B cell (primary cell): Measurements from ENCODE around the gene FCN1. TPM values are rescaled to one million over a fixed set of nuclear protein-coding genes. Genes with fewer than 3 reads are reported as not detected.
"Not testable (repeated sequence)": the region's sequence is repeated elsewhere in the genome, so short reads cannot be mapped to it uniquely, and the experiment has no call there.

Experiments used
- ATAC-seq: fragments of 200-7000 bp; cut with Tn5 transposase; one replicate; pipeline ENCODE4 v1.10.0; 2021; ENCODE audit warnings: low read depth, mild to moderate bottlenecking, moderate number of reproducible peaks, moderate library complexity
- CTCF ChIA-PET: fragments of 350-600 bp; sonication (Branson Sonifier 250); formaldehyde crosslinking; loops from one replicate; lab custom pipeline; 2021; ENCODE audit warnings: antibody characterized with exemption, inconsistent platforms; lab: Charles Lee
- POLR2A ChIA-PET: fragments of 350-600 bp; sonication (Branson Sonifier 250); formaldehyde crosslinking; loops from one replicate; lab custom pipeline; 2021; ENCODE audit warnings: antibody characterized with exemption; lab: Charles Lee
- DNase-seq: peaks from one replicate; pipeline ENCODE4 v3.0.0; 2013
- H2AFZ ChIP-seq: 2 replicates; pipeline ENCODE4 v1.6.1; 2012; ENCODE audit warnings: mild to moderate bottlenecking, low read depth, low read length; ENCODE audit not compliant: insufficient read depth, poor library complexity, severe bottlenecking
- H3K27ac ChIP-seq, 2 donors: 1 replicate in 1 of 2; 2 replicates in 1 of 2; pipeline ENCODE4 v1.5.1; 2012 to 2013; ENCODE audit warnings: low read length in 2 of 2, mild to moderate bottlenecking in 2 of 2, moderate library complexity in 1 of 2
- H3K27me3 ChIP-seq, 4 experiments: fragments of 200-600 bp in 1 of 4; sonication (generic) in 1 of 4; replicated peaks in 1 of 4; 1 replicate in 2 of 4; 2 replicates in 2 of 4; pipeline versions ENCODE4 v1.6.1 to v1.7.0; 2013 to 2016; ENCODE audit warnings: low read length in 3 of 4, mild to moderate bottlenecking in 2 of 4, mixed read lengths in 1 of 4, moderate library complexity in 1 of 4; ENCODE audit not compliant: insufficient read depth in 4 of 4, control insufficient read depth in 3 of 4; ENCODE audit errors: control extremely low read depth in 1 of 4
- H3K36me3 ChIP-seq, 2 experiments: replicated peaks in 1 of 2; 1 replicate in 1 of 2; 2 replicates in 1 of 2; pipeline versions ENCODE4 v1.6.1 to v1.7.1; 2013; ENCODE audit warnings: low read length in 1 of 2; ENCODE audit not compliant: insufficient read depth in 2 of 2, control insufficient read depth in 1 of 2; ENCODE audit errors: control extremely low read depth in 1 of 2, extremely low read depth in 1 of 2
- H3K4me1 ChIP-seq, 2 donors: fragments of 200-600 bp in 1 of 2; sonication (generic) in 1 of 2; 1 replicate in 1 of 2; 2 replicates in 1 of 2; pipeline versions ENCODE4 v1.5.1 to v1.6.1; 2013 to 2017; ENCODE audit warnings: low read length in 2 of 2; ENCODE audit not compliant: control insufficient read depth in 2 of 2, insufficient read depth in 2 of 2
- H3K4me2 ChIP-seq: replicated peaks from 2 replicates; pipeline ENCODE3; 2012; ENCODE audit warnings: mild to moderate bottlenecking, low read depth, low read length; ENCODE audit not compliant: poor library complexity, severe bottlenecking
- H3K4me3 ChIP-seq, 5 experiments: fragments of 200-600 bp in 1 of 5; sonication (generic) in 1 of 5; 1 replicate in 3 of 5; 2 replicates in 2 of 5; pipeline versions ENCODE4 v1.5.1 to v1.7.0; 2011 to 2016; ENCODE audit warnings: low read length in 4 of 5, mild to moderate bottlenecking in 4 of 5, low read depth in 2 of 5, control low read depth in 1 of 5, moderate library complexity in 1 of 5; ENCODE audit not compliant: insufficient read depth in 1 of 5; ENCODE audit errors: control extremely low read depth in 1 of 5, extremely low read depth in 1 of 5
- H3K79me2 ChIP-seq: fragments of 200-600 bp; sonication (generic); one replicate; pipeline ENCODE4 v1.6.0; 2016; ENCODE audit warnings: low read length; ENCODE audit not compliant: control insufficient read depth, insufficient read depth
- H3K9ac ChIP-seq: fragments of 200-600 bp; sonication (generic); 2 replicates; pipeline ENCODE4 v1.6.1; 2017; ENCODE audit warnings: mild to moderate bottlenecking, low read length, moderate library complexity
- H3K9me3 ChIP-seq, 3 donors: one replicate each; pipeline versions ENCODE4 v1.6.1 to v1.7.1; 2013; ENCODE audit warnings: low read length in 2 of 3; ENCODE audit not compliant: control insufficient read depth in 2 of 3, insufficient read depth in 1 of 3; ENCODE audit errors: control extremely low read depth in 1 of 3
- H4K20me1 ChIP-seq: 2 replicates; pipeline ENCODE4 v1.6.0; 2012; ENCODE audit warnings: mild to moderate bottlenecking, low read length; ENCODE audit not compliant: insufficient read depth, control insufficient read depth, poor library complexity, severe bottlenecking
- H3K27ac Mint-ChIP-seq: one replicate; pipeline ENCODE4 v1.8.0; 2021; ENCODE audit warnings: mixed read lengths
- H3K27me3 Mint-ChIP-seq: one replicate; pipeline ENCODE4 v1.8.0; 2021; ENCODE audit warnings: mixed read lengths
- H3K4me1 Mint-ChIP-seq: one replicate; pipeline ENCODE4 v1.8.0; 2021; ENCODE audit warnings: mixed read lengths
- H3K4me3 Mint-ChIP-seq: one replicate; pipeline ENCODE4 v1.8.0; 2021; ENCODE audit warnings: mixed read lengths
- H3K9me3 Mint-ChIP-seq: one replicate; pipeline ENCODE4 v1.8.0; 2022; ENCODE audit warnings: mixed read lengths; ENCODE audit not compliant: insufficient read depth
- CTCF ChIP-seq: fragments of 200-600 bp; IDR thresholded peaks from one replicate; pipeline ENCODE4 v1.8.0; 2022; ENCODE audit warnings: antibody characterized with exemption, mild to moderate bottlenecking
- EZH2 ChIP-seq: IDR thresholded peaks from 2 replicates; pipeline ENCODE4 v1.6.1; 2012; ENCODE audit warnings: borderline replicate concordance, low read depth, mild to moderate bottlenecking, moderate library complexity, low read length; ENCODE audit not compliant: insufficient read depth, poor library complexity, severe bottlenecking
- WGBS: methylation state at CpG from one replicate; pipeline ENCODE4 v1.1.5; 2013; ENCODE audit warnings: missing lambda C conversion rate; ENCODE audit not compliant: insufficient coverage; 5-methylcytosine and 5-hydroxymethylcytosine counted together
- intact Hi-C: fragments of 100-400 bp; cut with micrococcal nuclease; formaldehyde crosslinking; loops from one replicate; pipeline ENCODE4 v1.10.0; 2022
- polyA plus RNA-seq: library from polyadenylated mRNA; depleted of rRNA; stranded (reverse); fragments of >200 nt; gene quantifications from 2 replicates; pipeline ENCODE4 v1.2.3, GENCODE V29; 2012
- total RNA-seq, 2 donors: library from RNA; stranded (reverse); fragments of 120-200 nt in 1 of 2; gene quantifications; 1 replicate in 1 of 2; 2 replicates in 1 of 2; pipeline versions ENCODE4 v1.2.3 to v1.2.4, GENCODE V29; 2013 to 2022

FCN1 gene
- total and polyA plus RNA-seq, 2 donors (not counting 1 experiment from before 2014, with no cell fraction given): 2.2 to 20.6 TPM

GRCh38 chr9:134858051-134858841 is 59.5 kb downstream of the FCN1 start:
- no peaks in the 10 kb centered on the region for H3K4me1 ChIP-seq
- ChIA-PET CTCF (no interaction called here), POLR2A (no interaction called here)
- H3K9ac ChIP-seq: no peak overlapping the region
- TF ChIP-seq CTCF (no peak), EZH2 (no peak)
- H2AFZ ChIP-seq: no peak overlapping the region
- no peaks in the 10 kb centered on the region for H4K20me1 ChIP-seq
- H3K36me3 ChIP-seq: no peaks in the 10 kb centered on the region
- H3K79me2 ChIP-seq: no peaks in the 10 kb centered on the region
- DNase-seq: no peak
- H3K4me3 ChIP-seq: no peak overlapping the region
- Mint-ChIP-seq H3K27me3 (peaks cover 11% of the 10 kb centered on the region), H3K27ac (no peak overlapping the region), H3K4me1 (no peaks in the 10 kb centered on the region), H3K4me3 (no peak overlapping the region), H3K9me3 (peaks cover 6% of the 10 kb centered on the region)
- 66% methylated on average over 9 of the region's 11 CpGs for WGBS
- peaks cover 0 to 4% (median 0%) of the 10 kb centered on the region in 4 experiments for H3K27me3 ChIP-seq
- no peak overlapping the region for H3K27ac ChIP-seq
- no peak for ATAC-seq
- no peak overlapping the region for H3K4me2 ChIP-seq
- H3K9me3 ChIP-seq: peaks cover 0 to 6% (median 2%) of the 10 kb centered on the region in 3 donors
- intact Hi-C loops: no loop called here

- H3K27ac Mint-ChIP-seq, POLR2A ChIA-PET, H3K9ac ChIP-seq, DNase-seq, H3K79me2 ChIP-seq, H3K4me2 ChIP-seq, H2AFZ ChIP-seq, H3K4me3 ChIP-seq, H3K4me1 ChIP-seq, H3K4me3 Mint-ChIP-seq, H4K20me1 ChIP-seq, CTCF ChIA-PET, H3K36me3 ChIP-seq, H3K4me1 Mint-ChIP-seq, H3K27me3 ChIP-seq, H3K27ac ChIP-seq, H3K9me3 Mint-ChIP-seq, intact Hi-C loops, ATAC-seq: not testable (repeated sequence)
- WGBS: 100% methylated on average over 1 of the region's 2 CpGs
- H3K9me3 ChIP-seq: peaks cover 0 to 10% (median 2%) of the 10 kb centered on the region in 3 donors
- peaks cover 11% of the 10 kb centered on the region for H3K27me3 Mint-ChIP-seq
These were observed 60.3 kb downstream of the FCN1 start for GRCh38 chr9:134857451-134857850.
